GM12874 (cell line): ENCODE measurements around the gene SNTB2.

ENCODE experiments used
- CTCF ChIP-seq: IDR thresholded peaks from 2 replicates; pipeline ENCODE4 v1.5.1; 2011; ENCODE audit warnings: low read depth, mild to moderate bottlenecking, control low read depth, low read length, moderate library complexity; ENCODE audit not compliant: insufficient read depth

SNTB2 gene

GRCh38 chr16:69301187-69301586 is 114.2 kb downstream of the SNTB2 start:
- no peak for TF ChIP-seq CTCF

- no peak for TF ChIP-seq CTCF
Observed at GRCh38 chr16:69301861-69302260, 114.9 kb downstream of the SNTB2 start.

GRCh38 chr16:69302301-69302700 is 115.3 kb downstream of the SNTB2 start:
- no peak for TF ChIP-seq CTCF

- TF ChIP-seq CTCF = no peak
Observed at GRCh38 chr16:69306031-69306430, 119.1 kb downstream of the SNTB2 start.

- TF ChIP-seq CTCF = no peak
Observed at GRCh38 chr16:69307091-69307490, 120.1 kb downstream of the SNTB2 start.

- no peak for TF ChIP-seq CTCF
Observed at GRCh38 chr16:69307856-69308255, 120.9 kb downstream of the SNTB2 start.

GRCh38 chr16:69309316-69309715 is 122.4 kb downstream of the SNTB2 start:
- TF ChIP-seq CTCF = no peak
